Esophagus squamous epithelium (tissue), 5 donors: ENCODE measurements around the gene FMN2. TPM values are rescaled to one million over a fixed set of nuclear protein-coding genes. Genes with fewer than 3 reads are reported as not detected.

Source experiments
- DNase-seq: peaks from one replicate; lab custom pipeline; 2025; lab: John Stamatoyannopoulos, UW
- H3K27ac ChIP-seq, 4 donors: fragments of 200-600 bp; sonication (generic); one replicate each; pipeline ENCODE4 v1.5.1; 2016 to 2019; ENCODE audit warnings: mild to moderate bottlenecking in 1 of 4
- H3K27me3 ChIP-seq, 4 donors: fragments of 200-600 bp; sonication (generic); 1 replicate in 3 of 4; 2 replicates in 1 of 4; pipeline versions ENCODE4 v1.5.1 to v1.6.0; 2017 to 2021; ENCODE audit warnings: antibody characterized with exemption in 1 of 4
- H3K36me3 ChIP-seq, 3 donors: fragments of 200-600 bp; sonication (generic); one replicate each; pipeline ENCODE4 v1.5.1; 2016 to 2019
- H3K4me1 ChIP-seq, 3 donors: fragments of 200-600 bp; sonication (generic); one replicate each; pipeline ENCODE4 v1.5.1; 2017 to 2019
- H3K4me3 ChIP-seq, 4 donors: fragments of 200-600 bp; sonication (generic); 1 replicate in 3 of 4; 2 replicates in 1 of 4; pipeline ENCODE4 v1.5.1; 2016 to 2019; ENCODE audit warnings: mild to moderate bottlenecking in 2 of 4, moderate library complexity in 1 of 4
- H3K9me3 ChIP-seq, 3 donors: fragments of 200-600 bp; sonication (generic); one replicate each; pipeline ENCODE4 v1.5.1; 2016 to 2019
- CTCF ChIP-seq, 6 experiments: fragments of 450-650 bp in 4 of 6; fragments of 200-600 bp in 2 of 6; sonication (generic) in 2 of 6; IDR thresholded peaks; one replicate each; pipeline ENCODE4 v1.5.1; 2016 to 2019; ENCODE audit warnings: antibody characterized with exemption in 6 of 6, mild to moderate bottlenecking in 4 of 6, moderate library complexity in 4 of 6
- POLR2A ChIP-seq, 4 donors: fragments of 450-650 bp; IDR thresholded peaks; one replicate each; pipeline ENCODE4 v1.6.1; 2017; ENCODE audit warnings: antibody characterized with exemption in 4 of 4, mild to moderate bottlenecking in 4 of 4, moderate library complexity in 3 of 4
- WGBS, 2 donors: methylation state at CpG; one replicate each; pipeline ENCODE4 v1.1.5; 2018; 5-methylcytosine and 5-hydroxymethylcytosine counted together
- intact Hi-C: fragments of 100-400 bp; cut with DNase I; formaldehyde crosslinking; loops from one replicate; pipeline ENCODE4 v1.15.0; 2022
- total RNA-seq, 4 donors: library from RNA; depleted of rRNA; stranded (reverse); fragments of >200 nt; gene quantifications; one replicate each; pipeline ENCODE4 v1.1.0, GENCODE V29; 2016
- donor health status: DM: yes; HTN: yes; CAD: no.

FMN2 gene
- total RNA-seq, 4 donors from 2014 or later = 0.19 to 0.35 TPM; not detected in 2

GRCh38 chr1:240217403-240217802 is 125.7 kb downstream of the FMN2 start:
- no peaks in the 10 kb centered on the region for H3K27me3 ChIP-seq
- H3K4me3 ChIP-seq = no peak overlapping the region
- TF ChIP-seq CTCF (IDR thresholded peaks at IDR 0.05) (no peak), POLR2A (IDR thresholded peaks at IDR 0.05) (no peak)
- intact Hi-C loops = no loop called here
- H3K9me3 ChIP-seq = no peaks in the 10 kb centered on the region
- DNase-seq = no peak
- H3K4me1 ChIP-seq = no peaks in the 10 kb centered on the region
- no peaks in the 10 kb centered on the region for H3K36me3 ChIP-seq
- no peak overlapping the region for H3K27ac ChIP-seq

GRCh38 chr1:240219104-240219503 is 127.4 kb downstream of the FMN2 start:
- no peak overlapping the region for H3K27ac ChIP-seq
- H3K27me3 ChIP-seq = no peaks in the 10 kb centered on the region
- TF ChIP-seq POLR2A (IDR thresholded peaks at IDR 0.05) (no peak), CTCF (IDR thresholded peaks at IDR 0.05) (no peak)
- no peaks in the 10 kb centered on the region for H3K4me1 ChIP-seq
- intact Hi-C loops = no loop called here
- H3K9me3 ChIP-seq = no peaks in the 10 kb centered on the region
- no peak overlapping the region for H3K4me3 ChIP-seq
- 43 to 48% methylated on average over 6 of the region's 6 CpGs for WGBS, 2 donors
- no peaks in the 10 kb centered on the region for H3K36me3 ChIP-seq
- DNase-seq = no peak

GRCh38 chr1:240226102-240226501 is 134.4 kb downstream of the FMN2 start:
- no peaks in the 10 kb centered on the region for H3K36me3 ChIP-seq
- peaks cover 0 to 22% (median 0%) of the 10 kb centered on the region in 3 donors for H3K9me3 ChIP-seq
- no peak overlapping the region for H3K27ac ChIP-seq
- no peak for DNase-seq
- no peaks in the 10 kb centered on the region for H3K4me1 ChIP-seq
- TF ChIP-seq CTCF (IDR thresholded peaks at IDR 0.05) = no peak
- TF ChIP-seq POLR2A (IDR thresholded peaks at IDR 0.05) = no peak
- WGBS, 2 donors = 43 to 56% methylated on average over 1 of the region's 1 CpG
- intact Hi-C loops = no loop called here
- no peak overlapping the region for H3K4me3 ChIP-seq
- H3K27me3 ChIP-seq = no peaks in the 10 kb centered on the region

- no peaks in the 10 kb centered on the region for H3K27me3 ChIP-seq
- H3K9me3 ChIP-seq = peaks cover 0 to 9% (median 0%) of the 10 kb centered on the region in 3 donors
- no peaks in the 10 kb centered on the region for H3K36me3 ChIP-seq
- H3K27ac ChIP-seq = no peak overlapping the region
- H3K4me3 ChIP-seq = no peak overlapping the region
- 75% methylated on average over 2 of the region's 2 CpGs; no CpG with 5 or more reads in 1 of the 2 donors for WGBS, 2 donors
- TF ChIP-seq POLR2A (IDR thresholded peaks at IDR 0.05) = no peak
- no peak for TF ChIP-seq CTCF (IDR thresholded peaks at IDR 0.05)
- intact Hi-C loops = no loop called here
- H3K4me1 ChIP-seq = no peaks in the 10 kb centered on the region
- DNase-seq = no peak
Observed at GRCh38 chr1:240230816-240231215, 139.1 kb downstream of the FMN2 start.

GRCh38 chr1:240232530-240232929 is 140.8 kb downstream of the FMN2 start:
- 71% methylated on average over 2 of the region's 2 CpGs for WGBS, 2 donors
- Histone ChIP-seq H3K27me3 (no peaks in the 10 kb centered on the region), H3K9me3 (no peaks in the 10 kb centered on the region), H3K27ac (no peak overlapping the region), H3K36me3 (no peaks in the 10 kb centered on the region), H3K4me1 (no peaks in the 10 kb centered on the region), H3K4me3 (no peak overlapping the region)
- intact Hi-C loops = no loop called here
- TF ChIP-seq POLR2A (IDR thresholded peaks at IDR 0.05) (no peak), CTCF (IDR thresholded peaks at IDR 0.05) (no peak)
- no peak for DNase-seq
